ENCODE measurements around the gene PPFIA4.

The PPFIA4 gene

GRCh38 chr1:203124011-203124410 lies 97.7 kb downstream of the PPFIA4 start:
- H3K27ac ChIP-seq (ENCODE audit: low read depth, low read length): no peak overlapping the region
- no peaks in the 10 kb centered on the region for H3K36me3 ChIP-seq (ENCODE audit: control insufficient read depth, insufficient read depth, low read length)
- H3K9ac ChIP-seq (ENCODE audit: low read length): no peak overlapping the region
- H3K4me1 ChIP-seq (ENCODE audit: control insufficient read depth, insufficient read depth, low read length): peaks cover 25% of the 10 kb centered on the region
- no peaks in the 10 kb centered on the region for H3K9me3 ChIP-seq (ENCODE audit: control insufficient read depth, insufficient read depth, low read depth, low read length)
- H3K4me3 ChIP-seq (ENCODE audit: low read depth, low read length): no peak overlapping the region
- peaks cover 26% of the 10 kb centered on the region for H3K27me3 ChIP-seq (ENCODE audit: control insufficient read depth, insufficient read depth, low read length)

- H3K27me3 ChIP-seq (ENCODE audit: control insufficient read depth, insufficient read depth, low read length): peaks cover 33% of the 10 kb centered on the region
Observed at GRCh38 chr1:203124546-203125317, 98.4 kb downstream of the PPFIA4 start.

GRCh38 chr1:203126151-203126865 lies 100.0 kb downstream of the PPFIA4 start:
- Histone ChIP-seq H3K27me3 (ENCODE audit: control insufficient read depth, insufficient read depth, low read length) (peaks cover 35% of the 10 kb centered on the region), H3K4me3 (ENCODE audit: low read depth, low read length) (peak overlapping the region; percentile 6; the same call in 1 of the 2 replicates), H3K9me3 (ENCODE audit: control insufficient read depth, insufficient read depth, low read depth, low read length) (no peaks in the 10 kb centered on the region), H3K4me1 (ENCODE audit: control insufficient read depth, insufficient read depth, low read length) (peaks cover 30% of the 10 kb centered on the region), H3K9ac (ENCODE audit: low read length) (no peak overlapping the region), H3K36me3 (ENCODE audit: control insufficient read depth, insufficient read depth, low read length) (no peaks in the 10 kb centered on the region), H3K27ac (ENCODE audit: low read depth, low read length) (no peak overlapping the region)

More at GRCh38 chr1:203124546-203125317, 98.4 kb downstream of the PPFIA4 start:
- Histone ChIP-seq H3K9ac (ENCODE audit: low read length) (no peak overlapping the region), H3K9me3 (ENCODE audit: control insufficient read depth, insufficient read depth, low read depth, low read length) (no peaks in the 10 kb centered on the region), H3K4me1 (ENCODE audit: control insufficient read depth, insufficient read depth, low read length) (peaks cover 30% of the 10 kb centered on the region), H3K36me3 (ENCODE audit: control insufficient read depth, insufficient read depth, low read length) (no peaks in the 10 kb centered on the region), H3K4me3 (ENCODE audit: low read depth, low read length) (no peak overlapping the region), H3K27ac (ENCODE audit: low read depth, low read length) (no peak overlapping the region)

- no peaks in the 10 kb centered on the region for H3K36me3 ChIP-seq (ENCODE audit: control insufficient read depth, insufficient read depth, low read length)
- H3K27ac ChIP-seq (ENCODE audit: low read depth, low read length): no peak overlapping the region
- peak overlapping the region; percentile 21 for H3K9ac ChIP-seq (ENCODE audit: low read length)
- peaks cover 35% of the 10 kb centered on the region for H3K27me3 ChIP-seq (ENCODE audit: control insufficient read depth, insufficient read depth, low read length)
- H3K4me3 ChIP-seq (ENCODE audit: low read depth, low read length): peak overlapping the region; percentile 57
- no peaks in the 10 kb centered on the region for H3K9me3 ChIP-seq (ENCODE audit: control insufficient read depth, insufficient read depth, low read depth, low read length)
- H3K4me1 ChIP-seq (ENCODE audit: control insufficient read depth, insufficient read depth, low read length): peaks cover 30% of the 10 kb centered on the region
Observed at GRCh38 chr1:203126866-203127665, 100.8 kb downstream of the PPFIA4 start.

GRCh38 chr1:203127666-203128430 lies 101.6 kb downstream of the PPFIA4 start, which contains the start of gene ADORA1:
Gene ADORA1 (plus strand): TSS chr1:203127726. CDS start chr1:203128842, 1,116 bp downstream.
- Histone ChIP-seq H3K4me3 (ENCODE audit: low read depth, low read length) (peak within 1 kb of the TSS; percentile 57), H3K9ac (ENCODE audit: low read length) (peak within 1 kb of the TSS; percentile 54), H3K27ac (ENCODE audit: low read depth, low read length) (no peak within 1 kb of the TSS), H3K4me1 (ENCODE audit: control insufficient read depth, insufficient read depth, low read length) (peaks cover 30% of the 10 kb centered on the region), H3K9me3 (ENCODE audit: control insufficient read depth, insufficient read depth, low read depth, low read length) (no peaks in the 10 kb centered on the region), H3K36me3 (ENCODE audit: control insufficient read depth, insufficient read depth, low read length) (no peaks in the 10 kb centered on the region), H3K27me3 (ENCODE audit: control insufficient read depth, insufficient read depth, low read length) (peaks cover 35% of the 10 kb centered on the region)

GRCh38 chr1:203128431-203128715 lies 102.1 kb downstream of the PPFIA4 start:
- Histone ChIP-seq H3K4me1 (ENCODE audit: control insufficient read depth, insufficient read depth, low read length) (peaks cover 31% of the 10 kb centered on the region), H3K27me3 (ENCODE audit: control insufficient read depth, insufficient read depth, low read length) (peaks cover 35% of the 10 kb centered on the region), H3K4me3 (ENCODE audit: low read depth, low read length) (peak overlapping the region; percentile 57), H3K9me3 (ENCODE audit: control insufficient read depth, insufficient read depth, low read depth, low read length) (no peaks in the 10 kb centered on the region), H3K36me3 (ENCODE audit: control insufficient read depth, insufficient read depth, low read length) (no peaks in the 10 kb centered on the region), H3K9ac (ENCODE audit: low read length) (peak overlapping the region; percentile 54), H3K27ac (ENCODE audit: low read depth, low read length) (no peak overlapping the region)
